IMR-90 (cell line): Measurements from ENCODE around the gene FALEC. TPM values are rescaled to one million over a fixed set of nuclear protein-coding genes. Genes with fewer than 3 reads are reported as not detected.

Source experiments
- ATAC-seq: fragments of 200-7000 bp; cut with Tn5 transposase; 2 replicates; pipeline ENCODE4 v1.9.1; 2020; ENCODE audit warnings: low read depth, mild to moderate bottlenecking, moderate library complexity
- BruUV-seq: library from RNA; stranded (reverse); fragments of 400-500 nt; replicated peaks from 2 replicates; lab custom pipeline; 2021; lab: Mats Ljungman, UMichigan
- CTCF ChIA-PET: fragments of 300-600 bp; formaldehyde crosslinking; extraction: SDS; loops from one replicate; lab custom pipeline; 2021; ENCODE audit warnings: antibody characterized with exemption; lab: Yijun Ruan, JAX
- POLR2A ChIA-PET: fragments of 300-600 bp; sonication (Branson Sonifier 250); formaldehyde crosslinking; loops from one replicate; lab custom pipeline; 2022; ENCODE audit warnings: antibody characterized with exemption; ENCODE audit not compliant: unreplicated experiment; lab: Charles Lee
- DNase-seq: peaks from one replicate; pipeline ENCODE4 v3.0.0; 2013
- H2AFZ ChIP-seq: replicated peaks from 2 replicates; pipeline ENCODE3; 2013; ENCODE audit warnings: low read length, mild to moderate bottlenecking; ENCODE audit not compliant: poor library complexity
- H2AK5ac ChIP-seq: 2 replicates; pipeline ENCODE4 v1.6.1; 2013; ENCODE audit warnings: low read depth, low read length, inconsistent platforms
- H2AK9ac ChIP-seq: replicated peaks from 2 replicates; pipeline ENCODE3; 2013; ENCODE audit warnings: mild to moderate bottlenecking, low read depth, low read length, moderate library complexity; ENCODE audit not compliant: poor library complexity
- H2BK120ac ChIP-seq: 2 replicates; pipeline ENCODE4 v1.6.1; 2013; ENCODE audit warnings: low read depth, low read length, inconsistent platforms
- H2BK15ac ChIP-seq: 3 replicates; pipeline ENCODE4 v1.6.1; 2013; ENCODE audit warnings: low read depth, low read length, inconsistent platforms
- H2BK20ac ChIP-seq: 2 replicates; pipeline ENCODE4 v1.6.1; 2013; ENCODE audit warnings: low read depth, mild to moderate bottlenecking, inconsistent platforms, low read length, moderate library complexity
- H2BK5ac ChIP-seq: 2 replicates; pipeline ENCODE4 v1.6.1; 2013; ENCODE audit warnings: mild to moderate bottlenecking, low read depth, low read length, inconsistent platforms; ENCODE audit not compliant: poor library complexity, severe bottlenecking
- H3K14ac ChIP-seq: replicated peaks from 2 replicates; pipeline ENCODE4 v1.6.1; 2013; ENCODE audit warnings: low read depth, low read length, inconsistent platforms
- H3K18ac ChIP-seq: 2 replicates; pipeline ENCODE4 v1.6.1; 2013; ENCODE audit warnings: low read depth, low read length, control low read depth
- H3K23ac ChIP-seq: 2 replicates; pipeline ENCODE4 v1.6.1; 2013; ENCODE audit warnings: low read depth, low read length, inconsistent platforms
- H3K27ac ChIP-seq: 2 replicates; pipeline ENCODE4 v1.5.1; 2013; ENCODE audit warnings: mild to moderate bottlenecking, control low read depth, low read length; ENCODE audit not compliant: insufficient read depth
- H3K27me3 ChIP-seq: 2 replicates; pipeline ENCODE4 v1.6.1; 2013; ENCODE audit warnings: low read length; ENCODE audit not compliant: control insufficient read depth, insufficient read depth
- H3K36me3 ChIP-seq: 2 replicates; pipeline ENCODE4 v1.6.1; 2013; ENCODE audit warnings: low read length, mixed read lengths; ENCODE audit not compliant: control insufficient read depth, insufficient read depth
- H3K4ac ChIP-seq: 2 replicates; pipeline ENCODE4 v1.6.1; 2013; ENCODE audit warnings: low read depth, low read length, inconsistent platforms
- H3K4me1 ChIP-seq: 2 replicates; pipeline ENCODE4 v1.6.1; 2013; ENCODE audit warnings: low read length, mixed read lengths; ENCODE audit not compliant: control insufficient read depth, insufficient read depth
- H3K4me2 ChIP-seq: 2 replicates; pipeline ENCODE4 v1.6.1; 2013; ENCODE audit warnings: low read depth, mild to moderate bottlenecking, control low read depth, low read length, moderate library complexity
- H3K4me3 ChIP-seq: 2 replicates; pipeline ENCODE4 v1.5.1; 2013; ENCODE audit warnings: low read depth, mild to moderate bottlenecking, control low read depth, low read length, moderate library complexity; ENCODE audit not compliant: insufficient read depth
- H3K56ac ChIP-seq: 2 replicates; pipeline ENCODE4 v1.6.1; 2013; ENCODE audit warnings: low read length, inconsistent platforms; ENCODE audit not compliant: insufficient read depth; ENCODE audit errors: extremely low read depth
- H3K79me1 ChIP-seq, 2 experiments: 2 replicates each; pipeline ENCODE4 v1.6.1; 2013; ENCODE audit warnings: low read length in 2 of 2, inconsistent platforms in 1 of 2, low read depth in 1 of 2
- H3K9ac ChIP-seq: 2 replicates; pipeline ENCODE4 v1.6.1; 2013; ENCODE audit warnings: low read depth, low read length, control low read depth
- H3K9me1 ChIP-seq: 2 replicates; pipeline ENCODE4 v1.6.1; 2013; ENCODE audit warnings: low read length, inconsistent platforms; ENCODE audit not compliant: insufficient read depth
- H3K9me3 ChIP-seq: 2 replicates; pipeline ENCODE4 v1.6.1; 2013; ENCODE audit warnings: low read length; ENCODE audit not compliant: control insufficient read depth, insufficient read depth
- H4K20me1 ChIP-seq: 2 replicates; pipeline ENCODE4 v1.6.1; 2013; ENCODE audit warnings: low read length, inconsistent platforms; ENCODE audit not compliant: insufficient read depth
- H4K5ac ChIP-seq: 2 replicates; pipeline ENCODE4 v1.6.1; 2013; ENCODE audit warnings: mild to moderate bottlenecking, low read depth, low read length, control low read depth
- H4K8ac ChIP-seq, 2 experiments: 2 replicates each; pipeline ENCODE4 v1.6.1; 2013; ENCODE audit warnings: low read depth in 2 of 2, low read length in 2 of 2, control low read depth in 1 of 2, inconsistent platforms in 1 of 2
- H4K91ac ChIP-seq: 2 replicates; pipeline ENCODE4 v1.6.1; 2013; ENCODE audit warnings: low read depth, low read length, inconsistent platforms; ENCODE audit not compliant: insufficient read depth
- BHLHE40 ChIP-seq: fragments of 150-350 bp; IDR thresholded peaks from 2 replicates; pipeline ENCODE4 v1.6.1; 2016; ENCODE audit warnings: mild to moderate bottlenecking, low read depth, low read length
- CEBPB ChIP-seq: IDR thresholded peaks from 2 replicates; pipeline ENCODE4 v1.6.1; 2012; ENCODE audit warnings: low read depth, low read length, improper control_type of control experiment
- CHD1 ChIP-seq: IDR thresholded peaks from 2 replicates; pipeline ENCODE4 v1.6.1; 2012; ENCODE audit warnings: low read depth, low read length, improper control_type of control experiment
- FOS ChIP-seq: fragments of 150-350 bp; IDR thresholded peaks from 2 replicates; pipeline ENCODE4 v1.6.1; 2016; ENCODE audit warnings: low read depth, low read length
- MAFK ChIP-seq: IDR thresholded peaks from 2 replicates; pipeline ENCODE4 v1.6.1; 2012; ENCODE audit warnings: low read depth, low read length, improper control_type of control experiment
- MAZ ChIP-seq: IDR thresholded peaks from 2 replicates; pipeline ENCODE4 v1.6.1; 2012; ENCODE audit warnings: low read depth, mild to moderate bottlenecking, low read length, improper control_type of control experiment, moderate library complexity, borderline replicate concordance
- MXI1 ChIP-seq: IDR thresholded peaks from 2 replicates; pipeline ENCODE4 v1.6.1; 2012; ENCODE audit warnings: low read depth, mild to moderate bottlenecking, low read length, moderate library complexity, borderline replicate concordance
- NFE2L2 ChIP-seq: fragments of 150-350 bp; IDR thresholded peaks from 2 replicates; pipeline ENCODE4 v1.6.1; 2016; ENCODE audit warnings: low read depth, mild to moderate bottlenecking, low read length
- POLR2A ChIP-seq: IDR thresholded peaks from 2 replicates; pipeline ENCODE4 v1.6.1; 2012; ENCODE audit warnings: mild to moderate bottlenecking, low read depth, low read length
- RAD21 ChIP-seq: IDR thresholded peaks from 2 replicates; pipeline ENCODE4 v1.6.1; 2012; ENCODE audit warnings: low read length, improper control_type of control experiment
- RCOR1 ChIP-seq: IDR thresholded peaks from 2 replicates; pipeline ENCODE4 v1.6.1; 2012; ENCODE audit warnings: mild to moderate bottlenecking, low read length, improper control_type of control experiment; ENCODE audit not compliant: insufficient replicate concordance
- RFX5 ChIP-seq: IDR thresholded peaks from 2 replicates; pipeline ENCODE4 v1.8.0; 2012; ENCODE audit warnings: low read depth, mild to moderate bottlenecking, low read length, moderate library complexity
- SMC3 ChIP-seq: fragments of 150-350 bp; IDR thresholded peaks from 2 replicates; pipeline ENCODE4 v1.6.1; 2016; ENCODE audit warnings: low read depth, mild to moderate bottlenecking, antibody characterized with exemption, low read length, moderate library complexity
- WGBS, 2 experiments: methylation state at CpG; one replicate each; pipeline versions ENCODE4 v1.1.5 to v1.1.7; 2013; ENCODE audit warnings: missing lambda C conversion rate in 2 of 2; ENCODE audit not compliant: insufficient read length in 1 of 2; ENCODE audit errors: extremely low coverage in 2 of 2; 5-methylcytosine and 5-hydroxymethylcytosine counted together
- dilution Hi-C: fragments of 300-500 bp; cut with HindIII; formaldehyde crosslinking; loops from one replicate; pipeline ENCODE4 v1.14.3; 2018; ENCODE audit warnings: low sequenced_read_pairs; ENCODE audit not compliant: unreplicated experiment
- in situ Hi-C: fragments of 300-500 bp; cut with MboI; formaldehyde crosslinking; loops from 3 replicates; pipeline ENCODE4 v1.14.3; 2019; ENCODE audit warnings: low sequenced_read_pairs, inconsistent platforms, mixed read lengths
- intact Hi-C: fragments of 100-400 bp; cut with micrococcal nuclease; formaldehyde crosslinking; loops from 2 replicates; pipeline ENCODE4 v1.10.0; 2022
- polyA plus RNA-seq, 3 experiments: library from polyadenylated mRNA; depleted of rRNA; stranded (reverse); fragments of >200 nt; gene quantifications; 2 replicates each; pipeline ENCODE4 v1.2.3, GENCODE V29; 2012; ENCODE audit warnings: low replicate concordance in 1 of 3
- total RNA-seq: library from RNA; depleted of rRNA; stranded (reverse); fragments of >200 nt; gene quantifications from 2 replicates; pipeline ENCODE4 v1.2.3, GENCODE V29; 2012
- TF ChIP-seq, protein P1 (sequence below): fragments of 150-350 bp; IDR thresholded peaks from 2 replicates; pipeline ENCODE4 v1.6.1; 2017; ENCODE audit warnings: mild to moderate bottlenecking, antibody characterized with exemption, low read length, low read depth
- TF ChIP-seq, protein P2 (sequence below): conservative IDR thresholded peaks from 2 replicates; pipeline ENCODE4 v1.5.1; 2012; ENCODE audit warnings: mild to moderate bottlenecking, low read depth, low read length, improper control_type of control experiment
- TF ChIP-seq, protein P3 (sequence below): fragments of 150-350 bp; IDR thresholded peaks from 2 replicates; pipeline ENCODE4 v1.6.1; 2016; ENCODE audit warnings: low read depth, mild to moderate bottlenecking, low read length, moderate library complexity, borderline replicate concordance

The FALEC gene
- total and polyA plus RNA-seq, 2 of the 4 experiments (the other 2 are of a cell fraction) = not detected

DNA sequence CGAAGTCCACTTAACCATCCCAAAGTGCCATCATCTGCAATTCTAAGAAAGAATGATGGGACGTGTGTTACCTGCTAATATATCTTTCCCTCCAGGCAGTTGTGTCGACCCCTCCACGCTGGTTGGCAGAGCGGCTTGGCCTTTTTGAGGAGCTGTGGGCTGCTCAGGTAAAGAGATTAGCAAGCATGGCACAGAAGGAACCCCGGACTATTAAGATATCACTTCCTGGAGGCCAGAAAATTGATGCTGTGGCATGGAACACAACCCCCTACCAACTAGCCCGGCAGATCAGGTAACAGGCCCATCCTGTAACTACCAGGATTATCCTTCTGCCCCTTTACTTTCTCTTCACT lies 27.8 kb upstream of the FALEC start:
- TF ChIP-seq FOS = no peak
- TF ChIP-seq, protein P1, sequence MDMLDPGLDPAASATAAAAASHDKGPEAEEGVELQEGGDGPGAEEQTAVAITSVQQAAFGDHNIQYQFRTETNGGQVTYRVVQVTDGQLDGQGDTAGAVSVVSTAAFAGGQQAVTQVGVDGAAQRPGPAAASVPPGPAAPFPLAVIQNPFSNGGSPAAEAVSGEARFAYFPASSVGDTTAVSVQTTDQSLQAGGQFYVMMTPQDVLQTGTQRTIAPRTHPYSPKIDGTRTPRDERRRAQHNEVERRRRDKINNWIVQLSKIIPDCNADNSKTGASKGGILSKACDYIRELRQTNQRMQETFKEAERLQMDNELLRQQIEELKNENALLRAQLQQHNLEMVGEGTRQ = no peak
- TF ChIP-seq CHD1 = no peak
- TF ChIP-seq CEBPB = no peak
- no peak for TF ChIP-seq RAD21
- TF ChIP-seq, protein P2, sequence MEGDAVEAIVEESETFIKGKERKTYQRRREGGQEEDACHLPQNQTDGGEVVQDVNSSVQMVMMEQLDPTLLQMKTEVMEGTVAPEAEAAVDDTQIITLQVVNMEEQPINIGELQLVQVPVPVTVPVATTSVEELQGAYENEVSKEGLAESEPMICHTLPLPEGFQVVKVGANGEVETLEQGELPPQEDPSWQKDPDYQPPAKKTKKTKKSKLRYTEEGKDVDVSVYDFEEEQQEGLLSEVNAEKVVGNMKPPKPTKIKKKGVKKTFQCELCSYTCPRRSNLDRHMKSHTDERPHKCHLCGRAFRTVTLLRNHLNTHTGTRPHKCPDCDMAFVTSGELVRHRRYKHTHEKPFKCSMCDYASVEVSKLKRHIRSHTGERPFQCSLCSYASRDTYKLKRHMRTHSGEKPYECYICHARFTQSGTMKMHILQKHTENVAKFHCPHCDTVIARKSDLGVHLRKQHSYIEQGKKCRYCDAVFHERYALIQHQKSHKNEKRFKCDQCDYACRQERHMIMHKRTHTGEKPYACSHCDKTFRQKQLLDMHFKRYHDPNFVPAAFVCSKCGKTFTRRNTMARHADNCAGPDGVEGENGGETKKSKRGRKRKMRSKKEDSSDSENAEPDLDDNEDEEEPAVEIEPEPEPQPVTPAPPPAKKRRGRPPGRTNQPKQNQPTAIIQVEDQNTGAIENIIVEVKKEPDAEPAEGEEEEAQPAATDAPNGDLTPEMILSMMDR = no peak
- TF ChIP-seq MAFK = no peak
- TF ChIP-seq MAZ = no peak
- TF ChIP-seq, protein P3, sequence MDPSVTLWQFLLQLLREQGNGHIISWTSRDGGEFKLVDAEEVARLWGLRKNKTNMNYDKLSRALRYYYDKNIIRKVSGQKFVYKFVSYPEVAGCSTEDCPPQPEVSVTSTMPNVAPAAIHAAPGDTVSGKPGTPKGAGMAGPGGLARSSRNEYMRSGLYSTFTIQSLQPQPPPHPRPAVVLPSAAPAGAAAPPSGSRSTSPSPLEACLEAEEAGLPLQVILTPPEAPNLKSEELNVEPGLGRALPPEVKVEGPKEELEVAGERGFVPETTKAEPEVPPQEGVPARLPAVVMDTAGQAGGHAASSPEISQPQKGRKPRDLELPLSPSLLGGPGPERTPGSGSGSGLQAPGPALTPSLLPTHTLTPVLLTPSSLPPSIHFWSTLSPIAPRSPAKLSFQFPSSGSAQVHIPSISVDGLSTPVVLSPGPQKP = no peak
- no peak for TF ChIP-seq SMC3
- no peak for TF ChIP-seq BHLHE40
- no peak for TF ChIP-seq NFE2L2
- TF ChIP-seq MXI1 = no peak
- no peak for TF ChIP-seq RFX5
- no peak for TF ChIP-seq POLR2A
- TF ChIP-seq RCOR1 = no peak
- Histone ChIP-seq H2BK5ac (peak overlapping the region; percentile 27), H4K8ac (peak overlapping the region; percentile 17 to 91), H2AK5ac (peak overlapping the region; percentile 78), H3K4me2 (peak overlapping the region; percentile 90), H2BK20ac (no peak overlapping the region), H3K79me1 (peaks cover 10 to 17% of the 10 kb centered on the region in 2 experiments), H3K23ac (peak overlapping the region; percentile 25), H4K20me1 (no peaks in the 10 kb centered on the region), H3K4me3 (peak overlapping the region; percentile 66), H4K5ac (peak overlapping the region; percentile 24; the same call in 1 of the 2 replicates), H2BK15ac (no peak overlapping the region), H3K4me1 (no peaks in the 10 kb centered on the region; the same call in 1 of the 2 replicates), H3K14ac (peak overlapping the region; percentile 73), H2AFZ (peak overlapping the region; percentile 93), H3K9me1 (peaks cover 4% of the 10 kb centered on the region), H3K9ac (peak overlapping the region; percentile 83), H3K4ac (peak overlapping the region; percentile 64), H2BK120ac (no peak overlapping the region), H3K18ac (no peak overlapping the region), H2AK9ac (peak overlapping the region; percentile 96), H4K91ac (0 out of 2 replicates have a peak overlapping the region, but pooled peaks have one; percentile 40), H3K27ac (peak overlapping the region; percentile 54), H3K36me3 (peaks cover 13% of the 10 kb centered on the region), H3K9me3 (no peaks in the 10 kb centered on the region), H3K56ac (peak overlapping the region; percentile 51), H3K27me3 (no peaks in the 10 kb centered on the region)
- no peak for ATAC-seq
- DNase-seq = no peak
- dilution Hi-C loops = no loop called here
- BruUV-seq = no TSS peak
- ChIA-PET CTCF (no interaction called here), POLR2A (no interaction called here)
- intact Hi-C loops = loop anchor here (1.0 to 5.0 kb wide), 4 partner anchors 45 to 134 kb away; partner anchors contain the start of gene ADAMTSL4
- in situ Hi-C loops = no loop called here
- 0% methylated on average over 2 of the region's 7 CpGs; no CpG with 5 or more reads in 1 of the 2 experiments for WGBS, 2 experiments
